Ramos (cell line): ENCODE results near the gene CIBAR2.

Source experiments
- in situ Hi-C: fragments of 300-500 bp; cut with MboI; formaldehyde crosslinking; loops from one replicate; pipeline ENCODE4 v1.14.3; 2022; ENCODE audit warnings: low sequenced_read_pairs; ENCODE audit not compliant: unreplicated experiment

The CIBAR2 gene

DNA sequence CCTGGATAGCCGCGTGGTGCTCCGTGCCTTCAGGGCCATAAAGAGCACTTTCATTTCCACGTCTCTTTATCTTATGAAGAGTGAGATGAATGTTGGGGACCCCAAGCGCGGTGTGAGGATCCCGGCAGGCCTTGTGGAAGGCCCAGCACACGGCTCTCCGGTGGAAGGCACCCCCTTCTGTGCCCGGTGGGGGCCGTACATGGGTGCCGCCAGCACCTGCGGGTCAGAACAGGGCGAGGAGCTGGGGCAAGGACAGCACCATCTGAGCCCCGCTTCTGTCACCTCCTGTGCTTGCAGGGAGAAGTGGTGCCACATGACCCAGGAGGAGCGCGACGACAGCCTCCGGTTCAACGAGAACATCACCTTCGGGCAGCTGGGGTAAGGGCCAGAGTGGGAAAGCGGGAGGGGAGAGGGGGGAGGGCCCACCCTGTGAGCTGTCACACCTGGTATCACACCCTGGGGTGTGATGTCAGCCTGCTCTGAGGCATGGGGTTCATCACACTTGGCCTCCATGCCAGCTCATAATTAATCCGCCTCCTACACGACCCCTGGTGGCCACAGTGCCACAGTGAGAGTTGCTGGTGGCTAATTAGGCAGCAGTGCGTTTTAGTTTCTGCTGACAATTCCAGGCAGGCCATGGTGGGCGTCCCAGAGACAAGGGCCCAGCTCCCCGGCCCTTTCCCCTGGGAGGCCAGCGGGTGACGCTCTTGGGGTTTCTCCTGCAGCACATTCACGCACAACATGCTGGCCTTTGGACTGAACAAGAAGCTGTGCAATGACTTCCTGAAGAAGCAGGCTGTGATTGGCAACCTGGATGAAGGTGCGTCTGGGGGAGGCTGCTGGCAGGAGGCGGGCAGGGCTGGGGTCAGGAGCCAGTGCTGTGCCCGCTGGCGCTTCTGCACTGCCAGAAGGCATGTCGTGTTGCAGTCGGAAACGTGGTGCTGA lies 25.7 kb downstream of the CIBAR2 start:
- in situ Hi-C loops, result no loop called here

DNA sequence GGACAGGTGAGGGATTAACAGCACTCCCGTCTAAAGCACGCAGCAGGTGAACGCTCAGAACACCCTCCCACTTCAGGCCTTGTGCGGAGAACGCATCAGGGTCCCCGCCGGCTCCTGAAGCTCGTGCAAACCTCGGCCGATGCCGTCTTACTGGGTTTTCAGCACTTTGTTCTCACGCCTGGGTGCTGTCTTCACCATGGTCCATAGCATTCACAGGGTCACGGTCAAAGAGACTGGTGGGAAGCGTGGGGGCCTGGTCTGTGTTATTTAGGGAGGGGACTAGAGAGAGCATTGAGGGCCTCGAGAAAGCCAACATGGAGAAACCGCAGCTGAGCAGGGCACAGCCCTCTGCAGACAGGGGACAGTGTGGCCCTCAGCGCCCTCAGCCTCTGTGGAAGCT lies 26.6 kb downstream of the CIBAR2 start:
- in situ Hi-C loops, result no loop called here

DNA sequence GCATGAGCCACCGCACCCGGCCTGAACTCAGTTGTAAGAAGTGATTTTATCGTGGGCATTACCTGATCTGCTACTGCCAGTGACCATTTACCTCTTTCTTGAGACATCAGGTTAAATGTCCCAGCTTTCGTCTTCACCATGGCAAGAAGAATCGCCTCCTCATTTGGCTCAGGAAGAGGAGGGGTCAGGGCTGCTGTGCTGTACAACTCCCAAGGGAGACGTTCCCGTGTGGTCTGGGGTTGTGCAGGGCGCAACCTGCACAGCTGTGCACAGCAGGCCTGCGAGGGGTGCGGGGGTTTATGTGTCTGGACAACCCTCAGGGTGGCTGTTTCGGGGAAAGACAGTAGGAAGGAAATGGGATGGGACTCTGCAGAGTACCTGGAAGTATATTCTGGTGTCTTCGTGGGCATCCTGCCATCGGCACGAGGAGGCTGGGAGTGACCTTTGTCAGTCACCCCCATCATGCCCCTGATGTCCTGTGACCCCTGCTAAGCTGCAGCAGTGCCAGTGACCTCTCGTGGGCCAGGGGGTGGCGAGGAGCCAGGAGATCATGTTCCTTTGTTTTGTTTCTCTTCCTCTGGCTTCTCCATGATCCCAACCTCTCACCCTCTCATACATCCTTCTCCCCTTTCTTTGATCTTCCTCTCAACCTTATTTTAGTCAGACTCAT lies 27.3 kb downstream of the CIBAR2 start:
- in situ Hi-C loops, result no loop called here

DNA sequence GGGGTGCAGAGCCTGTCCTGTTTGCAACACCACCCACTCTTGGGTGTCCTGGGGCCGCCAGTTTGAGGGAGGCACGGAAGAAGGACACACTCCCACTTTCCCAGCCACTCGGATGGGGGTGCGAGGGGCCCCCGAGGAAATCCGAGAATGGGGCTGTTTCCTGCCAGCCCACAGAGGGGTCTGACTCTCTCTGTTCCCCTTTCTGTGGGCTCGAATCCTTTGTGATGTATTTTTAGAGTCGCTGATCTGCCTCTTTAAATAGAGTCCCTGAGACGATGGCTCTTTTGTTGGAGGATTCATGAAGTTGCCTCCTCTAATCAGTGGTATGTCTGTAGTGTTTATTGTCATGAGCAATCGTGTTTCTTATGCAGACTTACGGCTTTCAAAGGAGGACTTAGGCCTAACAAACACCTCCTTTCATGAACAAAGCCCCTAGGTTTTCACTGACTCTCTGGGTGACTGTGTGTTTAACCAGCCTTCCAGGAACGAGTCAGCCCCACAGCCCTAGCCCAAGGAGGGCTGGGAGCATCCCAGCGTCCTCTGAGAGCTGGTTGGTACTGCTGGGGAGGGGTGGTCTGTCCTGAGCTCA lies 29.1 kb downstream of the CIBAR2 start:
- in situ Hi-C loops, result no loop called here

GRCh38 chr16:85082173-85083050 lies 29.9 kb downstream of the CIBAR2 start:
- in situ Hi-C loops, result no loop called here

DNA sequence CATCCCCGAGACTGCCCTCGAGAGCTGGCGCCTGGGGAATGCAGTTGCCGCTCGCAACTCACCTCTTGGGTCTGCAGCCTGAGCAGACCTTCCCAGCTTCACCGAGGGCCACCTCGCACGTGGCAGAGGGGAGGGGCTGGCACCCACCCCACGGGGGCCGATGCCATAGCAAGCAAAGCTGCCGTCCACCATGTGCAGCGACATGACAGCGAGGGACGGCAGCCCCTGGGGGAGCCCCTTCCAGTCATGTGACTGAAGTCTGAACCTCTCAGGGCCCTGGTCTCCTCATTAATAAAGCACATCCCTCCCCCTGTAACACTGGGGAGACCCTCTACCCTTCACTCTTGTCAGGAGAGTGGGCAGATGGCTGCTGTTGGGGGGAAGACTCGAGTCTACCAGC lies 30.5 kb downstream of the CIBAR2 start:
- in situ Hi-C loops, result no loop called here

- in situ Hi-C loops, result no loop called here
Observed at GRCh38 chr16:85081038-85081437, 31.2 kb downstream of the CIBAR2 start.

DNA sequence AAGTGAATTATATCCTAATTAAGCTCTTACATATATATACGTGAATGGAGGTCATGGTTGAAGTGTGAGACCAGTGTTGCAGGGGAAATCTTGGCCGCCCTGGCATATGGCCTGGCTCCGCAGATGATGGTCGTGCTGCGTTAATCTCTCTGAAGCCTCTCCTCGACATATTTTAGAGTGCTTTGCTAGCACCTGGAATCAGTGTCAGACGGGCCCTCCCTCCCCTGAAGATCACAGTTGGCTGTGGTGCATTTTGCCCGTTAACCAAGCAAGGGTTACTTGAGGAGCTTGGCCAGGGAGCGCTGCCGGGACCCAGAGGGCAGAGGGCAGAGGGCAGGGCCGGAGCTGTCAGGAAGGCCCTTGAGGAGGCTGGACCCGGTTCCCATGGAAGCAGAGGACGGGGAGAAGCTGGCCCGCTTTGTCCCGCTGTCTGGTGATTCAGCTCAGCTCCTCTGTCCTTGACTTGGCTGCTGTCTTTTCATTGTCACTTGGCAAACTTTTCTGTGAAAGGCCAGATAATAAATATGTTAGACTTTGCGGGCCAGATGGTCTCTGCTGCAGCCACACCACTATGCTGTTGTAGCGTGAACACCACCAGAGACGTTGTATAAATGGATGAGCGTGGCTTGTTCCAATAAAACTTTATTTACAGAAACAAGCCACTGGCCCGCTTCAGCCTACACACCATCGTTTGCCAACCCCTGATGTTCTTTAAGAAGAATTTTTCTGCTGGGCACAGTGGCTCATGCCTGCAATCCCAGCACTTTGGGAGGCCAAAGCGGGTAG lies 32.3 kb downstream of the CIBAR2 start:
- in situ Hi-C loops, result no loop called here

DNA sequence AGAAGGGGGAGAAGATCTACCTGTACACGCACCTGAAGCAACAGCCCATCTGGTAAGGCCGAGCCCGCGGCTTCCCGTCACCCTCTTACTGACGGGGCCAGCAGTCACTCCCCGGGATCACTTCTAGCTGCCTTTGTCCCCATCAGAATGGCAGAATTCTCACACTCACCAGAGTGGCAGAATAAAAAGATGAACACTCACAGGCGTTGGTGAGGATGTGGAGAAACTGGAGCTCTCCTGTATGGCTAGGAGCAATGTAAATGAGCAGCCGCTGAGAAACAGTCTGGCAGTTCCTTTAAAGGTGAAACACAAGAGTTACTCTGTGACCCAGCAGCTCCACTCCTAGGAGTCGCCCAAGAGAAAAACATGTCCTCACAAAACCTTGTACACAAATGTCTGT lies 33.3 kb downstream of the CIBAR2 start:
- in situ Hi-C loops, result no loop called here

- in situ Hi-C loops, result no loop called here
Observed at GRCh38 chr16:85078226-85078625, 34.0 kb downstream of the CIBAR2 start.

DNA sequence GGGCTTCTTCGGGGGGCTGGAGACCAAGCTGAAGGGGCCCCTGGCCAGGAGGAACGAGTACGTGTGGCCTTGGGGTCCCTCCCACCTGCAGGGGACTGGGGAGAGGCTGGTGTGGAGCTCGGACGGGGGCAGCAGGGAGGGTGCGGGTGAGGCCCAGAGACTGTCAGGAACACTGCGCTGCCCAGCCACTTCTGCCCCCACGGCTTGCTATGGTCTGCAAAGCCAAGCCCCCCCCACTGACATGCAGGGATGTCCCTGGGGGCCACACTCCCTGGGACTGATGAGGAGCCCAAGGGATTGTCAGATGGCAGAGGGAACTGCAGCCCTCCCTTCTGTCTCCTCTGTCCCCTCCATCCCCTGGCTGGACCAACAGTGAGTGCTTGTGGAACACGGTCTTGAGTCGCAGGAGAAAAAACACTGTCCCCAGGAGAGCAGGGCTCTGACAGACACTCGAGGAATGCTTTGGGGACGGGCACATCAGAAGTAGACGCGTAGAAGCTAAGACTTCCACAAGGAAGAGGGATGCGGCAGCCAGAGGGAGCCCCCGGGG lies 34.6 kb downstream of the CIBAR2 start:
- in situ Hi-C loops, result no loop called here

DNA sequence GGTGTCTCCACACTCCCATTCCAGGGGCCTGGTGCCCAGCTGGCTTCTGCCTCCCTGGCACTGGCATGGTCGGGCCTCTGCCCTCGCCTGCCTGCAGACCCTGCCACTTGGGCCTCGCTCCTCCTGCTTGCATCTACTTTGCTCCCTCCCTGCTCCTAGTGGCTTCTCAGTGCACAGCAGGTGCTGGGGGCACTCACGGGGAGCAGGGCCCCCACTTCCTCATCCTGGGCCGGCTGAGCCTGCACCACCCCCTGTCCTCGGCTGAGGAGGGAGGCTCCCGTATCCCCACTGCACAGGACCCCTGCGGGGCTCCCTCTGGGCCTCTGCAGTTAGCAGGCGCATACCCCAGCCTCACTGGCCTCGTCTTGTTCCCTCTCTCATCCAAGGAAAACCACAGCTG lies 35.2 kb downstream of the CIBAR2 start:
- in situ Hi-C loops, result no loop called here

DNA sequence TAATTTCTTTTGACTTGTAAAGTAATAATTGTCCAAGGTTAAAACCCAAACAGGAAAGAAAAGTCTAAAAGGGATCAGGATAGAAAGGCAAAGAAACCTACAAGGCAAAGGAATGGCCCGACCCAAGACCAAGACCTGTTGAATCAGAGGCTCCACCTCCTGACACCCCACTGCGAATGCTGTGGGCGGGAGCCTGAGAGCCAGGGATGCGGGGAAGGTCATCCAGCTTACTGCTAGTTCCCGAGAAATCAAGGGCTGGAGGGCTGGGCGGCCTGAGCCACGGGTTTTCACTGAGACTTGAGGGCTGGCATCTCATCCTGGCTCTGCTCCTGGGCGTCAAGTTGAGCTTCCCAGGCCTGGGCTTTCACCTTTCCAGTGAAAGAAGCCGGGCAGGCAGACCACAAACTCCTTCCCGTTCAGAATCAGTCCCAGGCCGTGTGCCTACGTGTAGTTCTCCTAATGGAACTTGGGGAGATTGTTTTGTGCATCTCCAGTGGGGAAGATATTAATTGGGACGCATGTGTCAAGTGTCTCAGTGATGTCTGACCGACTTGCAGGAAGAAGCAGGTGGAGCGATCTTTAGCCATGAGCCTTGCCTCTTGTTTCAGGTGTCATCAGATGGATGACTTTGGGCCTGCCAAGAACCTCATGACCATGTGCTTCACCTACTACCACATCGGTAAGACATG lies 36.9 kb downstream of the CIBAR2 start:
- in situ Hi-C loops, result no loop called here

DNA sequence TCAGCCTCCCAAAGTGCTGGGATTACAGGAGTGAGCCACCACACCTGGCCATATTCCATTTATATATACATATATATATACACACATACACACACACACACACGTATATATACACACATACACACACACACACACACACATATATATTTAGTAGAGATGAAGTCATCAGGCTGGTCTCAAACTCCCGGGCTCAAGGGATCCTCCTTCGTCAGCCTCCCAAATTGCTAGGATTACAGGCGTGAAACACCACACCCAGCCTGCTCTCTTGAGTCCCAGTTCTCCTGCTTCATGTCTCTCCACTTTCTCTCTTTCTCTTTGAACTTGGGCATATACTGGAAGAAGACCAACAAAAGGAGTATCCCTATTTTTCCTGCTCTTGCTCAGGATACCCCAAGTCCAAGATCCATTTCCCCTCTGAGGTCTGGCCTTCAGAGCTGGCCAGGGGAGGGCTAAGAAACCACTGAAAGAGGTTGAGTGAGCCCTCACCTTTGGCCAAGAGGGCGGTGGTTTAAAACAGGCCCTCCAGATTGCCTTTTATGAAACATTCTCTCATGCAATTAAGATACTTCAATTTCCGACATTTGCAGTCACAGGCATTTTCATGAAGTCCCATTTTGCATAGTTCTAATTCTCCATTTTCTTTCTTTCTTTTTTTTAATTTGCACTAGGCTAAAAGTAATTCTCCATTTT lies 37.9 kb downstream of the CIBAR2 start:
- in situ Hi-C loops, result no loop called here

DNA sequence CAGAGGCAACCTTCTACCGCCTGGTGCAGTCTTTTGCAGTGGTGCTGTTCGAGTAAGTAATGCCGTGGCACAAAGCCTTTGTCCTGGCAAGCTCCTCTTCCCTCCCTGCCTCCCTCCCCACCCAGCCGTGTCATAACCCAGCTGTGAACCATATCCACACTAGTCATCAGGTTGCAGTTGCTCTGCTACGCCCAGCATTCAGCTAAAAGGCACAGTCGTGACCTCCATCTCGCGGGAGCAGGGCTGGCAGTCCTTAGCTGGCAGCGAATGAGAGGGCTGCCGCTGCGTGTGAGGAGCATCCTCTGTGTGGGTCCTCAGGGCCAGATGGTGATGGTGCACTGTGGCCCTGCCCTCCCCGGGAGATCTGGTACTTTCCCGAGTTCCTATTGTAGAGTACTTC lies 39.3 kb downstream of the CIBAR2 start:
- in situ Hi-C loops, result no loop called here

DNA sequence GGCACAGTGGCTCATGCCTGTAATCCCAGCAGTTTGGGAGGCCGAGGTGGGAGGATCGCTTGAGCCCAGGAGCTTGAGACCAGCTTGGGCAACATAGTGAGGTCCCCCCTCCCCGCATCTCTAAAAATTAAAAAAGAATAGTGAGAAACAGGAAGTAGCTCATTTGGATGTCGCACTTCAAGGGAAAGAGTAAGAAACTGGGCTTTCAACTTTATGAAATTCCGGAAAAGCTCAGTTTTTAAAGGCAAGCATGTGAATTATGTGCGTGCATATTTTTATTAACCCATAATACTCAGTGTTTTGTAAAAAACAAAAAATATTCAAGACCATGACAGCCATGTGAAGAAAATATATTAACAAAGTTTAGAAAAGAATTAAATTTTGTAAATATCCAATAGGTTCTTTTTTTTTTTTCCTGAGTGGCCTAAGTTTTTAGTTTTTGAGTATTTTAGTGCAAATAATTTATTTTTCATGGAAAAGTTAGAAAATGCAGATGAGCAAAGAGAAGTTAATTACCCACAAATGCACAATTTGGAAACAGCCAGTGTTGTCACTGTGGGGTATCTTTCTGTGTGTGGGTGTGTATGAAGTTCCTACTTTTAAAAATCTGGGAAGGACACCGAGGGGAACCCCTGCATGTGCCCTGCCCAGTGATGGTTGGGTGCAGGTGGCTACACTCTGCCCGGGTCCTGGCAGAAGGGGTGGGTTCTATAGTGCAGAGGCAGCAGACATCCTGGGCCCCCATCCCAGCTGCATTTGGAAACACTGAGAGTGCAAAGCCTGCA lies 40.0 kb downstream of the CIBAR2 start:
- in situ Hi-C loops, result no loop called here

GRCh38 chr16:85069171-85069570 lies 43.1 kb downstream of the CIBAR2 start:
- in situ Hi-C loops, result no loop called here
